ENCODE measurements around the gene BRWD1. TPM values are rescaled to one million over a fixed set of nuclear protein-coding genes. Genes with fewer than 3 reads are reported as not detected.

The BRWD1 gene
- total RNA-seq, 4 donors from 2014 or later = 63.8 to 281 (median 103) TPM

- Histone ChIP-seq H3K4me1 (peaks cover 0 to 6% (median 2%) of the 10 kb centered on the region in 4 donors), H3K9me3 (no peaks in the 10 kb centered on the region), H3K4me3 (no peak overlapping the region), H3K36me3 (no peaks in the 10 kb centered on the region), H3K27me3 (no peaks in the 10 kb centered on the region), H3K27ac (no peak overlapping the region)
- in situ Hi-C loops (cut with MboI; ENCODE audit: low pct_ligation_motif_present in 1 of 4, low pct_unique_long_range_greater_than_20kb in 1 of 4, low sequenced_read_pairs in 3 of 4) (loop anchor here in 2 of 4 donors (10.0 to 25.0 kb wide), 2 partner anchors 622 to 630 kb away; no protein-coding TSS in a partner anchor), intact Hi-C loops (cut with DNase I; ENCODE audit: low total_unique reads) (no loop called here)
- no peak for DNase-seq
- 89 to 90% methylated on average over 10 to 15 of the region's 15 CpGs for WGBS, 2 donors (ENCODE audit: low coverage in 1 of 2)
- TF ChIP-seq EP300 (IDR thresholded peaks at IDR 0.05; ENCODE audit: low read depth) = no peak
- TF ChIP-seq, protein P1, sequence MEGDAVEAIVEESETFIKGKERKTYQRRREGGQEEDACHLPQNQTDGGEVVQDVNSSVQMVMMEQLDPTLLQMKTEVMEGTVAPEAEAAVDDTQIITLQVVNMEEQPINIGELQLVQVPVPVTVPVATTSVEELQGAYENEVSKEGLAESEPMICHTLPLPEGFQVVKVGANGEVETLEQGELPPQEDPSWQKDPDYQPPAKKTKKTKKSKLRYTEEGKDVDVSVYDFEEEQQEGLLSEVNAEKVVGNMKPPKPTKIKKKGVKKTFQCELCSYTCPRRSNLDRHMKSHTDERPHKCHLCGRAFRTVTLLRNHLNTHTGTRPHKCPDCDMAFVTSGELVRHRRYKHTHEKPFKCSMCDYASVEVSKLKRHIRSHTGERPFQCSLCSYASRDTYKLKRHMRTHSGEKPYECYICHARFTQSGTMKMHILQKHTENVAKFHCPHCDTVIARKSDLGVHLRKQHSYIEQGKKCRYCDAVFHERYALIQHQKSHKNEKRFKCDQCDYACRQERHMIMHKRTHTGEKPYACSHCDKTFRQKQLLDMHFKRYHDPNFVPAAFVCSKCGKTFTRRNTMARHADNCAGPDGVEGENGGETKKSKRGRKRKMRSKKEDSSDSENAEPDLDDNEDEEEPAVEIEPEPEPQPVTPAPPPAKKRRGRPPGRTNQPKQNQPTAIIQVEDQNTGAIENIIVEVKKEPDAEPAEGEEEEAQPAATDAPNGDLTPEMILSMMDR (IDR thresholded peaks at IDR 0.05) = no peak
- TF ChIP-seq POLR2A (IDR thresholded peaks at IDR 0.05) = no peak
- TF ChIP-seq POLR2AphosphoS5 (IDR thresholded peaks at IDR 0.05) = no peak
These were observed 179.1 kb downstream of the BRWD1 start for GRCh38 chr21:39134288-39134810.

Small RNAs within 50 kb of the gene (small RNA-seq; reads per million reads assigned to genes)
- gene RF00019 = 0 reads per million in 4 donors

Other genes starting within 250 kb of the BRWD1 start
- gene PSMG1, start 130.2 kb downstream of the BRWD1 start, total RNA-seq = 10 to 100 TPM in 3 of 4 donors, 1 to 10 TPM in 1; 7.4 to 28.1 (median 20.2) TPM
- gene HMGN1, start 35.5 kb upstream of the BRWD1 start, total RNA-seq = 100 to 1,000 TPM in 2 of 4 donors, 10 to 100 TPM in 2; 51.1 to 277 (median 99.7) TPM
- under 1 TPM in 2 of 4 donors, not detected in 2; 0.55 to 0.79 TPM for gene LCA5L, start 132.1 kb upstream of the BRWD1 start, total RNA-seq
- gene SH3BGR, start 138.3 kb upstream of the BRWD1 start, total RNA-seq = 10 to 100 TPM in 1 of 4 donors, 1 to 10 TPM in 3; 3.7 to 15.7 (median 7.9) TPM

All from transverse colon (tissue), 4 donors.